DMS153 treated with DMSO at 0.1 percent for 48 hours (cell line): ENCODE results near the gene ABCB9.
"Not testable (repeated sequence)": the region's sequence is repeated elsewhere in the genome, so short reads cannot be mapped to it uniquely, and the experiment has no call there.

Source experiments
- DNase-seq: peaks from one replicate; lab custom pipeline; 2025; ENCODE audit not compliant: unreplicated experiment; lab: John Stamatoyannopoulos, UW

Gene ABCB9

GRCh38 chr12:122965851-122966742, at the start of gene ABCB9:
TSS of gene ABCB9 (minus strand) at chr12:122966463. CDS start at chr12:122960235, 6,228 bp downstream.
- peak; percentile 81 for DNase-seq

GRCh38 chr12:123014473-123014872, 48.2 kb upstream of the ABCB9 start:
- not testable (repeated sequence) for DNase-seq

- DNase-seq, result no peak
These were observed 47.2 kb upstream of the ABCB9 start for GRCh38 chr12:123013185-123014095.

DNA sequence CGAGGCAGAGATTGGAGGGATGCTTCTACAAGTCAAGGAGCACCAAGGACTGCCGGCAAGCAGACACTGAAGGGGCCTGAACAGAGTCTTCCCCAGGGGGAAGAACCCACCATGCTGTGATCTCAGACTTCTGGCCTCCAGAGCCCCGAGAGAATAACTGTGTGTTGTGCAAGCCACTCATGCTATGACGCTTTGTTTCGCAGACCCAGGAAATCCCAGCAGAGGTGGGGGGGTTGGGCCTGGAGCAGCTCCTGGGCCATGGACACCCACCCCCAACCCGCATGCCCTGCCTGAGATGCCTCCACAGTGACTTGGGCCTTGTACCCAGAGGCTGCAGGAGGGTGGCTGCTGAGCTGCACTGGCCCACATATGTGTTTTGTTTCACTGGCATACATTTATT, 45.4 kb upstream of the ABCB9 start:
- DNase-seq, result no peak

- no peak for DNase-seq
These were observed 44.4 kb upstream of the ABCB9 start for GRCh38 chr12:123010681-123011080.

DNA sequence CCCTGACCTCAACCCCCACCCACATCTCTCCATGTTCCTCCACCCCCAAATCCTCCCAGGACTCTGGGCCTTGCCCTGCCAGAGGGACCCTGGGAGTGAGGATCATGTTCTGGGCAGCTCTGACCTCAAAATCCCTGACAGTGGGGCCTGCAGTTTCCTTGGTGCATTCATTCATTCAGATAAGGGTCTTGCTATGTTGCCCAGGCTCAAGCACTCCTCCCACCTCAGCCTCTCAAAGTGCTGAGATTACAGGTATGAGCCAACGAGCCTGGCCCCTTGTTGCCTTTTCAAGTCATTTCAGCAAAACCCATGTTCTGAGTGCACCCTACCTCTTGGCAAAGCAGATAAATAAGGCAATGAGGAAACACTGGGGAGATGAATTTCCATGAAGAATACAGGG, 43.8 kb upstream of the ABCB9 start:
- no peak for DNase-seq

DNA sequence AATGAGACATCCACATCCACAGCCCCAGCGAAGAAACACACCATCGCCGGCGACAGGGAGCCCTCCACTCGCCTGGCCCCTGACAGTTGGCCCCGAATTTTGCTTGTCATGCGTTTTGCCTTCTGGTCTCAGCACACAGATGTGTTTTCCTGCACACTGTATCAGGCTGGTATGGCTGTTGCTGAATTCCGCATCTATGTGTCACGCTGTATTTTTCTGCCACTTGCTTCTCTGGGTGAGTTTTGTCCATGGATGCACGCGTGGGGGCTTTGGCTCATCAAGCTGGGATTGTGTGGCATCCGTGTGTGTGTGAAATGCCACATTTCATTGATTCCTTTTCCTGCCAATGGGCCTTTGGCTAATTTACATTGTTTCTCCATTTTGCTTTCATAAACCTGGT, 40.7 kb upstream of the ABCB9 start:
- DNase-seq, result no peak

- DNase-seq, result no peak
These were observed 38.9 kb upstream of the ABCB9 start for GRCh38 chr12:123005081-123005626.

- no peak for DNase-seq
These were observed 38.0 kb upstream of the ABCB9 start for GRCh38 chr12:123004287-123004686.

- DNase-seq, result no peak
These were observed 37.0 kb upstream of the ABCB9 start for GRCh38 chr12:123003257-123003656.

- DNase-seq, result no peak
These were observed 35.2 kb upstream of the ABCB9 start for GRCh38 chr12:123001464-123001863.

DNA sequence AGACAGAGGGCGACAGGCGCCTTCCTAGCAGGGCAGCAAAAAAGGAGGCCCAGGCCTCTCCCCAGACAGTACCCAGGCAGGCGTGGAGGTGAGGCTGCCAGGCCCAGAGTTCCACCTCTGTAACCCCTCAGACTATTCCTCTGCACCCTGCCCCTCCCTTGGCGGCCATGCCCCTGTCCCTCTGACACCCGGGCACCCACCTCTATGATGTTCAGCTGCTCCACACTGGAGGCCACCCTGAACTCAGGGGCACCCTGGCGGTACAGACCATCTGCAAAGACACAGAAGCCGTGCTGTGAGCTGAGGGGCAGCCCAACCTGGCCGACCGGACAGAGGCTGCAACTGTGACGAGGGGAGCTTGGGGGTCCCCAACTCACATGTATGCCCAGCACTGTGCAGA, 34.3 kb upstream of the ABCB9 start:
- DNase-seq, result no peak

GRCh38 chr12:122999986-123000420, 33.7 kb upstream of the ABCB9 start:
- no peak for DNase-seq

DNA sequence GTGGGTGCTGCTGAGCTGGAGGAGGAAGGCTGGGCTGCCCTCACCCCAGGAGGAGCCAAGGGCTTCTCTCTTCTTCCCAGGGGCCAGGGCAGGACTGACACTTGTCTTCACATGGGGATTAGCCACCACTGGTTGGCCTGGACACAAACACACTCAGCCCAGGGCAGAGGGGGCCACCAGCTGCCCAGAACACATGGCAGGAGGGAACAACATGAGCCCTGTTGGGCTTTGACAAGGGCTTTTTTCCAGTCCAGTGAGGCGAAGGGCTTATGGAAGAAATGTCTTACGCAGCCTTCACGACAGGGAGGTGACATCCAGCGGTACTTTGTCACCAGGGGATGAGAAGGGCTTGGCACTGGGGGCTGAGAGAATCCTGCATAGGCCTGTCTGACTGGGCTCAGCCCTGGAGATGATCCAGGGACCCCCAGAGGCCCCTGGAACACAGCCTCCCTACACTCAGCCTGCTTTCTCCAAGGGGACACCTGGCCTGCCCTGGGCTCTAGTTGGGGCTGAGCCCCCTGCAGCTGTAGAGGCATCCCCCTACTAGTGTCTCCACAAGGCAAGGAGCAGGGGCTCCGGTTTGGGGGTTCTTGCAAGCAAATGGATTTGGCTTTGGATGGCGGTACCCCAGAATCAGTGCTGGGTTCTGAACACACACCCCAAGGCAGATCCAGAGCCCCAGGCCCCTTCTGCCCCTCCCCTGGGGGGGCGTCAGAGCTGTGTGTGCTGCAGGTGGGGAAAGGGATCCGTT, 33.1 kb upstream of the ABCB9 start:
- DNase-seq, result no peak

DNA sequence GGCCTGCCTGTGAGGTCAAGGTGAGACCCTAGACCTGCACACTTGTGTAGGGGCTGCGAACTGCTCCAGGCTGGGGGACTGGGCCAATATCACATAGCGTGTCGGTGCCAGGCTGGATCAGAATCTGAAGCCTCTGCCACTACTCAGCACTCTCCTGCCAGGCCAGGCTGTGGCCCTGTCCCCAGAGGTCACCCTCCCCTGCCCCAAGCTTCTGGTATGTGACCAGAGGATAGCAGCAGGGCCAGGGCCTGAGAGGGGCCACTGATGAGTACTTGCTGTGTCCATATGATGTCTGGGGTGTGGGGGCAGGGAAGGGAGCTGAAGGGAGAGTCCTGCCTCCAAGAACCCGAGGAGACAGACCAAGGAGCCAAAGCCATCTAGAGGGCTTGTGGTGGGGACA, 32.1 kb upstream of the ABCB9 start:
- no peak for DNase-seq

- no peak for DNase-seq
These were observed 31.3 kb upstream of the ABCB9 start for GRCh38 chr12:122997343-122998250.

DNA sequence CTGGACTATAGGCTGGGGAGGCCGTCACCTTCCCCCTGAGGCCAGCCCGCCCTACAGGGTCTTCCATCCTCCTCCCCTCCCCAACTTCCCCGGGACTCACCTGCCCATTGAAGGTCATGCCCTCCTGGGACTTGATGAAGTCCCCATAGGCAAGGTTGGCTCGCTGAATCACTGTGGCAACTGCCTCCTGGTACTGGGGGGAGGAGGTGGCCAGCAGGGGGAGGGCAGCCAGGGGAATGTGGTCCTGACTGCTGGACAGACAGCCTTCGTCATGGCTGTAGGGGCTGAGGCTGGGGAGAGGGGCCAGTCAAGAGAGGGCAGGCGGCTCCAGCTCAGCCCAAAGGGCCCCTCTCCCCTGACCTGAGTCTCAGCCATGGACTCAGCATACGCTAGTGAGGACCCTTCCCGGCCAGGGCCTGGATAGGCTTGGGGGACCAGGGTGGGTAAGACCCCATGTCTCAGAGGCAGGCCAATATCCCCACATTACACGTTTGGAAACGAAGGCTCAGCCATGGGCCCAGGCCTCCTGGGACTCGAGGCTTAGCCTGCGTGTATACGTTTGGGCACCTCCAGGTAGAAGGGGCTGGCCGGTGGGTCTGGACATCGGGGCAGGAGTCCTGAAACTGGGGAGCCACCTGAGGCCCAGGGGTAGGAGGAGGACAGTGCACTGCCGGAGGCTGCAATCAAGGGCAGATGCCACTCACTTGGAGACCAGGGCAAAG, 30.5 kb upstream of the ABCB9 start:
- DNase-seq, result no peak

DNA sequence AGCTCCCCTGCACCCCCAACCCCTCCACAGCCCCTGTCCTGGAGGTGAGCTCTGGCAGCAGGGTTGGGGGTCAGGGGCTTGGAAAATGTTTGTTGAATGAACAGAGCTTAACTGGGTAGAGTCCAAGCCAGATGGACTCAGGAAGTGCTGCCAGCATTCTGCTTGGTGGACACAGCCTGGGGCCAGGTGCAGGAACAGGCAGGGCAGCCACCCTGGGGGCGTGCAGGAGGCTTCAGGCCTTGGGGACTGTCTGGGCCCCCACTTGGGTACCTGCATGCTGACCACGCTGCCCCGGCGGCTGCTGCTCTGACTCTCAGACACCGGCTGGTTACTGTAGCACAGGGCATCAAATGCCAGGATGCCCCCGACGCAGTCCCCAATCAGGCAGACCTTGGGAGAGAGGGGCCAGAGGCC, 29.9 kb upstream of the ABCB9 start:
- no peak for DNase-seq
